H9 (cell line): Measurements from ENCODE around the gene P2RY12. TPM values are rescaled to one million over a fixed set of nuclear protein-coding genes. Genes with fewer than 3 reads are reported as not detected.
A peak's percentile ranks its signal among the peaks of the same experiment; 100 is the strongest.

Experiments
- DNase-seq: peaks from one replicate; pipeline ENCODE4 v3.0.0-alpha.2; 2017
- H2AFZ ChIP-seq: one replicate; pipeline ENCODE4 v1.6.1; 2013; ENCODE audit warnings: mild to moderate bottlenecking, low read length, control low read depth, moderate library complexity
- H2AK5ac ChIP-seq: 2 replicates; pipeline ENCODE4 v1.6.1; 2013; ENCODE audit warnings: low read length, control low read depth, mixed read lengths; ENCODE audit not compliant: insufficient read length
- H2BK120ac ChIP-seq: one replicate; pipeline ENCODE4 v1.6.1; 2013; ENCODE audit warnings: low read depth, mild to moderate bottlenecking, low read length, control low read depth, inconsistent platforms; ENCODE audit not compliant: poor library complexity, severe bottlenecking
- H2BK12ac ChIP-seq: 2 replicates; pipeline ENCODE4 v1.6.1; 2013; ENCODE audit warnings: low read length, control low read depth, mixed read lengths, low read depth; ENCODE audit not compliant: insufficient read length
- H2BK15ac ChIP-seq: 2 replicates; pipeline ENCODE4 v1.6.1; 2013; ENCODE audit warnings: low read depth, low read length, control low read depth
- H2BK20ac ChIP-seq: one replicate; pipeline ENCODE4 v1.6.1; 2013; ENCODE audit warnings: low read depth, mild to moderate bottlenecking, low read length, control low read depth, inconsistent platforms; ENCODE audit not compliant: poor library complexity, severe bottlenecking
- H2BK5ac ChIP-seq: 2 replicates; pipeline ENCODE4 v1.6.1; 2013; ENCODE audit warnings: low read length, control low read depth, mixed read lengths; ENCODE audit not compliant: insufficient read length
- H3K14ac ChIP-seq: 2 replicates; pipeline ENCODE4 v1.6.1; 2013; ENCODE audit warnings: low read length, control low read depth; ENCODE audit not compliant: insufficient read depth
- H3K18ac ChIP-seq: 2 replicates; pipeline ENCODE4 v1.6.1; 2013; ENCODE audit warnings: low read depth, mild to moderate bottlenecking, mixed read lengths, low read length, control low read depth; ENCODE audit not compliant: insufficient read length
- H3K23ac ChIP-seq: 2 replicates; pipeline ENCODE4 v1.6.1; 2013; ENCODE audit warnings: low read length, control low read depth, mixed read lengths, low read depth; ENCODE audit not compliant: insufficient read length
- H3K23me2 ChIP-seq: 2 replicates; pipeline ENCODE4 v1.6.1; 2013; ENCODE audit warnings: low read depth, mild to moderate bottlenecking, mixed read lengths, low read length, control low read depth; ENCODE audit not compliant: insufficient read length, poor library complexity, severe bottlenecking
- H3K27ac ChIP-seq: 2 replicates; pipeline ENCODE4 v1.5.1; 2013; ENCODE audit warnings: low read length, control low read depth, mixed read lengths, low read depth; ENCODE audit not compliant: insufficient read length
- H3K27me3 ChIP-seq: 2 replicates; pipeline ENCODE4 v1.6.1; 2013; ENCODE audit warnings: low read length, control low read depth, inconsistent platforms; ENCODE audit not compliant: insufficient read depth
- H3K4ac ChIP-seq: 2 replicates; pipeline ENCODE4 v1.6.1; 2013; ENCODE audit warnings: low read depth, mild to moderate bottlenecking, control low read depth, inconsistent platforms, low read length, moderate library complexity
- H3K4me1 ChIP-seq: 2 replicates; pipeline ENCODE4 v1.6.1; 2013; ENCODE audit warnings: low read length, control low read depth, inconsistent platforms; ENCODE audit not compliant: insufficient read depth
- H3K4me2 ChIP-seq: 2 replicates; pipeline ENCODE4 v1.6.1; 2013; ENCODE audit warnings: low read length, control low read depth, mixed read lengths; ENCODE audit not compliant: insufficient read length, insufficient read depth
- H3K56ac ChIP-seq: 2 replicates; pipeline ENCODE4 v1.6.1; 2013; ENCODE audit warnings: low read depth, mild to moderate bottlenecking, mixed read lengths, low read length, control low read depth; ENCODE audit not compliant: insufficient read length
- H3K79me1 ChIP-seq: 2 replicates; pipeline ENCODE4 v1.6.1; 2013; ENCODE audit warnings: low read depth, mild to moderate bottlenecking, moderate library complexity, low read length, control low read depth, inconsistent platforms; ENCODE audit not compliant: insufficient read depth, poor library complexity, severe bottlenecking
- H3K79me2 ChIP-seq: 2 replicates; pipeline ENCODE4 v1.6.1; 2013; ENCODE audit warnings: low read length, control low read depth, inconsistent platforms; ENCODE audit not compliant: insufficient read depth
- H3K9ac ChIP-seq: 2 replicates; pipeline ENCODE4 v1.6.1; 2013; ENCODE audit warnings: low read length, control low read depth, mixed read lengths; ENCODE audit not compliant: insufficient read length; ENCODE audit errors: extremely low read depth
- H3K9me3 ChIP-seq: one replicate; pipeline ENCODE4 v1.6.1; 2013; ENCODE audit warnings: low read depth, low read length, inconsistent platforms; ENCODE audit not compliant: control insufficient read depth
- H3T11ph ChIP-seq: one replicate; pipeline ENCODE4 v1.6.1; 2013; ENCODE audit warnings: mild to moderate bottlenecking, low read length, control low read depth, inconsistent platforms
- H4K20me1 ChIP-seq: one replicate; pipeline ENCODE4 v1.6.1; 2013; ENCODE audit not compliant: control insufficient read depth, insufficient read length, insufficient read depth
- H4K5ac ChIP-seq: 2 replicates; pipeline ENCODE4 v1.6.1; 2013; ENCODE audit warnings: low read depth, mild to moderate bottlenecking, mixed read lengths, low read length, control low read depth; ENCODE audit not compliant: insufficient read length
- H4K8ac ChIP-seq: replicated peaks from 2 replicates; pipeline ENCODE4 v1.6.1; 2013; ENCODE audit warnings: low read length, control low read depth, mixed read lengths, low read depth; ENCODE audit not compliant: insufficient read length
- H4K91ac ChIP-seq: 2 replicates; pipeline ENCODE4 v1.6.1; 2013; ENCODE audit warnings: low read depth, mild to moderate bottlenecking, moderate library complexity, mixed read lengths, low read length, control low read depth; ENCODE audit not compliant: insufficient read length
- H3K27ac Mint-ChIP-seq, 3 experiments: 2 replicates in 2 of 3; 3 replicates in 1 of 3; pipeline ENCODE4 v1.8.0; 2020 to 2021; ENCODE audit warnings: mixed read lengths in 3 of 3, mild to moderate bottlenecking in 1 of 3, moderate library complexity in 1 of 3
- H3K27me3 Mint-ChIP-seq: 2 replicates; pipeline ENCODE4 v1.8.0; 2021; ENCODE audit warnings: low read depth, mild to moderate bottlenecking, moderate library complexity, mixed read lengths
- H3K36me3 Mint-ChIP-seq, 3 experiments: 2 replicates in 2 of 3; 3 replicates in 1 of 3; pipeline ENCODE4 v1.8.0; 2020 to 2021; ENCODE audit warnings: low read depth in 3 of 3, mixed read lengths in 3 of 3; ENCODE audit not compliant: insufficient read depth in 1 of 3
- H3K4me1 Mint-ChIP-seq, 2 experiments: 2 replicates each; pipeline ENCODE4 v1.8.0; 2020; ENCODE audit warnings: mixed read lengths in 2 of 2
- H3K4me3 Mint-ChIP-seq, 2 experiments: 2 replicates in 1 of 2; 3 replicates in 1 of 2; pipeline ENCODE4 v1.8.0; 2020 to 2021; ENCODE audit warnings: mild to moderate bottlenecking in 2 of 2, mixed read lengths in 2 of 2, moderate library complexity in 1 of 2
- H3K9me3 Mint-ChIP-seq, 2 experiments: 2 replicates in 1 of 2; 3 replicates in 1 of 2; pipeline ENCODE4 v1.8.0; 2020; ENCODE audit warnings: mild to moderate bottlenecking in 2 of 2, mixed read lengths in 2 of 2, moderate library complexity in 1 of 2
- WGBS: extraction: QIAGEN DNeasy Blood & Tissue Kit; methylation state at CpG from one replicate; pipeline ENCODE4 v1.1.7; 2013; ENCODE audit warnings: missing lambda C conversion rate, low lambda C conversion rate, mixed read lengths; ENCODE audit not compliant: insufficient read length; ENCODE audit errors: extremely low coverage; 5-methylcytosine and 5-hydroxymethylcytosine counted together
- total RNA-seq: library from RNA; stranded (reverse); gene quantifications from 2 replicates; pipeline ENCODE4 v1.2.1, GENCODE V29; 2021
- TF ChIP-seq, protein P1 (sequence below): fragments of 200-600 bp; sonication (generic); conservative IDR thresholded peaks from 3 replicates; pipeline ENCODE4 v1.8.0; 2021; ENCODE audit warnings: antibody characterized with exemption, mild to moderate bottlenecking

The P2RY12 gene
- total RNA-seq, 1 experiment from 2014 or later = not detected

DNA sequence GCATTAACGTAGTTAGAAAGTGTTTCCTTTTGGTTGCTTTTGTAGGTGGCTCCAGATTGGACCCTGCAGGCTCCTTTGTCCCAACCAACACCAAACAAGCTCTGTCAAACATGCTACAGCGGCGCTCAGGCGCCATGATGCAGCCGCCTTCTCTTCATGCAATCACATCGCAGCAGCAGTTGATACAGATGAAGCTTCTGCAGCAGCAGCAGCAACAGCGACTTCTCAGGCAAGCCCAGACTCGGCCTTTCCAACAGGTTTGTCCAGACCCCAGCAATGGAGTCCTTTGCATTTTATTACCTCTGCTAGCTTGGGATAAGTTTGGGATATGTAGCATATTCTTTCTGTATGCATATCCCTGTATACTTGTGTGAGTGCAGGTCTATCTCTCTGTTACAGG is 10.1 kb upstream of the P2RY12 start:
- Histone ChIP-seq H3K79me2 (no peaks in the 10 kb centered on the region), H2BK12ac (no peak overlapping the region), H3K27me3 (no peaks in the 10 kb centered on the region), H4K8ac (no peak overlapping the region), H2AK5ac (no peak overlapping the region), H3K14ac (no peak overlapping the region), H3K4me2 (no peak overlapping the region), H3K56ac (no peak overlapping the region), H3K4me1 (peaks cover 2% of the 10 kb centered on the region; the same call in 1 of the 2 replicates), H3K18ac (no peak overlapping the region), H3K23ac (no peak overlapping the region), H3K23me2 (no peaks in the 10 kb centered on the region), H4K20me1 (no peaks in the 10 kb centered on the region), H3T11ph (no peak overlapping the region), H3K4ac (no peak overlapping the region), H3K9ac (no peak overlapping the region), H2BK15ac (no peak overlapping the region), H2BK20ac (no peak overlapping the region), H2BK5ac (no peak overlapping the region), H3K9me3 (no peaks in the 10 kb centered on the region), H4K5ac (no peak overlapping the region), H3K27ac (no peak overlapping the region), H3K79me1 (no peaks in the 10 kb centered on the region), H4K91ac (no peak overlapping the region), H2BK120ac (no peak overlapping the region), H2AFZ (no peak overlapping the region)
- TF ChIP-seq, protein P1, sequence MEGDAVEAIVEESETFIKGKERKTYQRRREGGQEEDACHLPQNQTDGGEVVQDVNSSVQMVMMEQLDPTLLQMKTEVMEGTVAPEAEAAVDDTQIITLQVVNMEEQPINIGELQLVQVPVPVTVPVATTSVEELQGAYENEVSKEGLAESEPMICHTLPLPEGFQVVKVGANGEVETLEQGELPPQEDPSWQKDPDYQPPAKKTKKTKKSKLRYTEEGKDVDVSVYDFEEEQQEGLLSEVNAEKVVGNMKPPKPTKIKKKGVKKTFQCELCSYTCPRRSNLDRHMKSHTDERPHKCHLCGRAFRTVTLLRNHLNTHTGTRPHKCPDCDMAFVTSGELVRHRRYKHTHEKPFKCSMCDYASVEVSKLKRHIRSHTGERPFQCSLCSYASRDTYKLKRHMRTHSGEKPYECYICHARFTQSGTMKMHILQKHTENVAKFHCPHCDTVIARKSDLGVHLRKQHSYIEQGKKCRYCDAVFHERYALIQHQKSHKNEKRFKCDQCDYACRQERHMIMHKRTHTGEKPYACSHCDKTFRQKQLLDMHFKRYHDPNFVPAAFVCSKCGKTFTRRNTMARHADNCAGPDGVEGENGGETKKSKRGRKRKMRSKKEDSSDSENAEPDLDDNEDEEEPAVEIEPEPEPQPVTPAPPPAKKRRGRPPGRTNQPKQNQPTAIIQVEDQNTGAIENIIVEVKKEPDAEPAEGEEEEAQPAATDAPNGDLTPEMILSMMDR = no peak
- DNase-seq = peak; percentile 34
- Mint-ChIP-seq H3K4me1 (peaks cover 37 to 42% of the 10 kb centered on the region in 2 experiments), H3K36me3 (peaks cover 11 to 23% (median 18%) of the 10 kb centered on the region in 3 experiments), H3K27ac (peak overlapping the region; percentile 44 to 97 (median 83); a peak in 6 of 7 replicates), H3K4me3 (peak overlapping the region in 1 of 2 experiments; percentile 49; a peak in 2 of 5 replicates), H3K9me3 (no peaks in the 10 kb centered on the region), H3K27me3 (no peaks in the 10 kb centered on the region)
- no CpG with 5 or more reads among the region's 8 CpGs for WGBS
